Dendritic cell treated with granulocyte-macrophage colony-stimulating factor and Interleukin-4, amounts not matched to agents 40 ng/mL and 50 ng/mL, for 4 days (primary cell): ENCODE results near the gene LRRTM4.
"Not testable (repeated sequence)": the region's sequence is repeated elsewhere in the genome, so short reads cannot be mapped to it uniquely, and the experiment has no call there.

Experiments
- H3K27ac Mint-ChIP-seq: one replicate; pipeline ENCODE4 v1.8.0; 2022; ENCODE audit warnings: mild to moderate bottlenecking, mixed read lengths
- H3K27me3 Mint-ChIP-seq: one replicate; pipeline ENCODE4 v1.8.0; 2022; ENCODE audit warnings: mild to moderate bottlenecking, mixed read lengths
- H3K36me3 Mint-ChIP-seq: one replicate; pipeline ENCODE4 v1.8.0; 2022; ENCODE audit warnings: low read depth, mixed read lengths
- H3K4me1 Mint-ChIP-seq: one replicate; pipeline ENCODE4 v1.8.0; 2022; ENCODE audit warnings: low read depth, mixed read lengths
- H3K4me3 Mint-ChIP-seq: one replicate; pipeline ENCODE4 v1.8.0; 2022; ENCODE audit warnings: mild to moderate bottlenecking, moderate library complexity, mixed read lengths
- H3K9me3 Mint-ChIP-seq: one replicate; pipeline ENCODE4 v1.8.0; 2022; ENCODE audit warnings: mixed read lengths
- intact Hi-C: fragments of 100-400 bp; cut with micrococcal nuclease; formaldehyde crosslinking; loops from one replicate; pipeline ENCODE4 v1.15.0; 2022

Gene LRRTM4

DNA sequence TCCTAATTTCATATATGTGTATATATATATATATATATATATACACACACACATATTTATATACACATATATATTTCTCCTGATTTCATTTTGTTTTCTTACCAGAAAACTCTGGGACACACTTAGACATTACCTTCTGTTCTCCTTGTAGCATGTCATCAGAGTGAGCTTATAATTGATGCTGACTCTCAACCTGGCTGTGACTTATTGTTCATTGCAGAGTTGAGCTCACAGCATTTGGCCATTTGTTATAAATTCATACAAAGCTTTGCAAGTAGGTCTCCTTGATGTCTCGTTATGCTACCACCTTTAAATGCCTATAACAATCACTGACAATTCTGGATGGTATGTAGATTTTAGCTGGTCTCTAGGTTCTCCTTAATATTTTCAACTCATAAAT lies 314.8 kb downstream of the LRRTM4 start:
- Mint-ChIP-seq H3K27ac (no peak overlapping the region), H3K36me3 (no peaks in the 10 kb centered on the region), H3K9me3 (no peaks in the 10 kb centered on the region), H3K27me3 (no peaks in the 10 kb centered on the region), H3K4me1 (no peaks in the 10 kb centered on the region), H3K4me3 (no peak overlapping the region)
- intact Hi-C loops, result no loop called here

DNA sequence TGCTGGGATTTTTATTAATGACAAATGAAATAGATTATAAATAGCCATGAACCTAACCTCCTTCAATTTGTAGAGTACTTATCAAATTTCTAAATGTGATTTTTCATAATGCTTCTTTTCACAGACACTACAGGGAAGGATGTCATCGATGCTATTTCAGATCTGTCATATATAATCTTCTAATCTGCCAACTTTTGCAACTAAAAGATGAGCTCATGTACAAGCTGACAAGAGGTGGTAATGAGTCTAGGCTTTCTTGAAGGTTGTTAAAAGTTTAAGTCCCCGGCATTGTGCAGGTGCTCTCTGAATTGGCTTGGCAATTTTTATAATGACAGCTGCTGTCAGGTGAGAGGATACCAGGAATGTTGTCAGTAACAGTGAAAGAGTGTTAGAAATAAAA lies 320.4 kb downstream of the LRRTM4 start:
- Mint-ChIP-seq H3K27me3 (no peaks in the 10 kb centered on the region), H3K9me3 (no peaks in the 10 kb centered on the region), H3K4me3 (no peak overlapping the region), H3K4me1 (no peaks in the 10 kb centered on the region), H3K27ac (no peak overlapping the region), H3K36me3 (no peaks in the 10 kb centered on the region)
- intact Hi-C loops, result no loop called here

DNA sequence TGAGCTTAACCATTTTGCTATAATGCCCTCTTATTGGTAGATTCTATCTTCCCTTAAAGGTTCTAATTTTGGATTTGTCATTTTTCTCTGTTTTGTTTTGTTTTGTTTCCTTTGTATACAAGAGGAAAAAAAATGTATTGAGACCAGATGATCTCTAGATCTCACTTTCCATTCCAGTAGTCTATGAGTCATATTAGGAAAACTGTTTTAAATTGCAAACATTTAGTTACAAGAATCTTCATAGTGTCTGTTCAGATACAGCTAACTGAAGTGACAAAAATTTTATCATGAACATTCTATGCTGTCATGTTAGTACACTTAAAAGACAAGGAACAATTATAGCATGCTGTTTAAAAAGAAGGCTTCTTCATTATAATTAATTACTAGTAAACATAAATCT lies 322.8 kb downstream of the LRRTM4 start:
- Mint-ChIP-seq H3K9me3 (no peaks in the 10 kb centered on the region), H3K27me3 (no peaks in the 10 kb centered on the region), H3K27ac (no peak overlapping the region), H3K4me1 (no peaks in the 10 kb centered on the region), H3K36me3 (no peaks in the 10 kb centered on the region), H3K4me3 (no peak overlapping the region)
- intact Hi-C loops, result no loop called here

DNA sequence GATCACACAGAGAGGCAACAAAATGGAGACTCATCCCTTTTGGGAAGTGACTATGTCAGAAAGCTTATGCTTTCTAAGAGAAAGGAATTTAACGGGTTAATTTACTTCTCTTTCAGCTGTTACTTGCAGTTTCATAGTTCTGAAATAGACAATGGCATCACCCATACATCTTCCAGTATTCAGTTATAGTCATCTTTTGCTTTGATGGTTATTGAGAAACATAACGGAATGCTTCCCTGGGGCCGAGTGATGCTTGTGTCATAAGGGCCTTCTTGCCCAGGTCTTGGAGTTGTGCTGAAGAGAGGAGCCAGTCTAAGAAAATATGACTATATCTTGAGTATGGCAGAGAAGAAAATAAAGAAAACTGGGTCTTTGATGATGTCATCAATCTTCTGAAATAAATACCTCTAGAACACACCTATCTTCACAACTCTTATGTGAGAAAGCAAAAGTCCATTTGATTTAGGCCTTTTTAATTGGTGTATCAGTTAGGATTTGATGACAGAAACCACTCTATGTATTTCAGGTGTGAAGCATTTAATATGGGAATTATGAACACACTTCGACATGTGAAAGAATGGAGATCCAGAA lies 328.2 kb downstream of the LRRTM4 start:
- Mint-ChIP-seq H3K4me3 (no peak overlapping the region), H3K36me3 (no peaks in the 10 kb centered on the region), H3K4me1 (no peaks in the 10 kb centered on the region), H3K27me3 (no peaks in the 10 kb centered on the region), H3K27ac (no peak overlapping the region), H3K9me3 (no peaks in the 10 kb centered on the region)
- intact Hi-C loops, result no loop called here

DNA sequence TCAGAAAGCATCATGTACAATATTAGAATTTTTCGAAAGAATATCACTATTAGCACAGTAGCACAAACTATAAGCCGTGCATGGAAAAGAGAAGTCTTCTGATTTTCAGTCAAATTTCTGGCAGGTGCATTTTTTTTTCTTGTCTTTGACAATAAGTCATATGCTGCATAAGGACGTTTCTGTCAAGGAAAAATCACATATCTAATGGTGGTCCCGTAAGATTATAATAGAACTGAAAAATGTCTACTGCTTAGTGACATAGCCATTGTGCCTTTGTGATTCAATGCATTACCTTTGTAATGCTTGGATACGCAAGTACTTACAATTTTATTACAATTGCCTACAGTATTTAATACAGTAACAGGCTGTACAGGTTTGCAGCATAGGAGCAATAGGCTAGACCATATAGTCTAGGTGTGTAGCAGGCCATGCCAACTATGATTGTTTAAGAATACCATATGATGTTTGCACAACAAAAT lies 329.3 kb downstream of the LRRTM4 start:
- no peak overlapping the region for H3K4me3 Mint-ChIP-seq
- intact Hi-C loops, result no loop called here
- H3K4me1 Mint-ChIP-seq, result no peaks in the 10 kb centered on the region
- H3K9me3 Mint-ChIP-seq, result no peaks in the 10 kb centered on the region
- H3K27ac Mint-ChIP-seq, result no peak overlapping the region
- no peaks in the 10 kb centered on the region for H3K36me3 Mint-ChIP-seq
- no peaks in the 10 kb centered on the region for H3K27me3 Mint-ChIP-seq

DNA sequence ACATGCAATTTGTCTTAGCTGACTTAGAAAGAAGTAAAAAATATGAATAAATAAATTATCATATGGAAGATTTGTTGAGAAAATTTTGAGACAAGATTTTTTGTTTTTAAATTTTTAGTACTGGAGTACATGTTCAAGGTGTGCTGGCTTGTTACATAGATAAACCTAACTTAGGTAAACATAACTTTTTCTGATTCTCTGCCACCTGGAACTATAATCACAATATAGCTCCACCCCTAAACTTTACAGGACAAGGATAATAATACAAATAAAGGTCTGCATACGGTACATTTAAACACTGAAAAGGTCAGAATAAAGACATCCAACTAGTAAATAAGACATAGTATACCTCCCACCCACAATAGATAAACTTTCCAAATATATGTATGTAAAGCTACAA lies 330.5 kb downstream of the LRRTM4 start:
- no peaks in the 10 kb centered on the region for H3K27me3 Mint-ChIP-seq
- no peak overlapping the region for H3K27ac Mint-ChIP-seq
- H3K9me3 Mint-ChIP-seq, result no peaks in the 10 kb centered on the region
- H3K4me1 Mint-ChIP-seq, result no peaks in the 10 kb centered on the region
- H3K36me3 Mint-ChIP-seq, result no peaks in the 10 kb centered on the region
- intact Hi-C loops, result no loop called here
- no peak overlapping the region for H3K4me3 Mint-ChIP-seq

DNA sequence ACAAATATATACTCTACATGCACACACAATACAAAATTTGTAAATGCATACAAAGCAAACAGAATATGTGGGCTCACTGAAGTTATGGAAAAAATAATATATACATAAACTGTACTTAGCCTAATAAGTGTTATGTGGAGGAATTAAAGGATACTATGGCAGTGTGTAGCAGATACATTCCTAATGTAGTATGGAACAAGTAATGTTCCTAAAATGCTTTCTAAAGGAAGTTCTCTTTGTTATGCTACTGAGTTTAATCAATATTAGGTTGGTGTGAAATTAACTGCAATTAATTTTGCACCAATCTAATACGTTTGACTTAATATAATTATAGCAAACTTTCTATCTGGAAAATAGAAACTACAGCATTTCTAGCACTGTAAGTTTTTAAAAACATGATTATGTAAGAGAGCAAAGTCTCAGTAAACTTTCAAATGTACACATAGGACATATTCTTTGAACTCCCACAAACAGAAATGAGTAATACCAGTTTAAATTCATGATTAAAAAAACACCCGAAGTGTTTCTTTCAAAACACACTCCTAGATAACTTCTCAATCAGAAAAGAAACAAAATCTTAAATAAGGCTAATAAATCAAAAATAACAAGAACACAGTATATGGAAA lies 331.3 kb downstream of the LRRTM4 start:
- H3K27me3 Mint-ChIP-seq, result no peaks in the 10 kb centered on the region
- H3K27ac Mint-ChIP-seq, result no peak overlapping the region
- no peak overlapping the region for H3K4me3 Mint-ChIP-seq
- no peaks in the 10 kb centered on the region for H3K36me3 Mint-ChIP-seq
- no peaks in the 10 kb centered on the region for H3K4me1 Mint-ChIP-seq
- H3K9me3 Mint-ChIP-seq, result no peaks in the 10 kb centered on the region
- intact Hi-C loops, result no loop called here

DNA sequence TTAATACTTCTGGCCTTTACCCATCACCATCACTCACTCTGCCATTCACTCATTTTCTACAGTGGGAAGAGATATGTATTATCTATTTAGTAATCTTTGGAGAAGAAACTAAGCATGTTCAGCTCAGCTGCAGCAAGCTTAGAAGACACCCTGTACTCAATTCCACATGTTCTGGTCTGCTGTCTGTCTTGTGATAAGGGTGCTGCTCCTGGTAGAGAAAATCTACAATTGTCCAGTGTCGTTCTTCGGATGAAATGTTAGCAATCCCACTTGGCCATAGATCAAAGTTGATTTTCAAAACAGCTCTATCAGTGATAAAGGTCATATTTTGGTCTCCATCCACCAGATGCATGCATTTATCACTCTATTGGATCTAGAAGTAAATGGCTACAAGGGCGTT lies 337.1 kb downstream of the LRRTM4 start:
- H3K4me1 Mint-ChIP-seq, result no peaks in the 10 kb centered on the region
- H3K9me3 Mint-ChIP-seq, result peaks cover 19% of the 10 kb centered on the region
- intact Hi-C loops, result no loop called here
- no peaks in the 10 kb centered on the region for H3K36me3 Mint-ChIP-seq
- H3K27ac Mint-ChIP-seq, result no peak overlapping the region
- no peak overlapping the region for H3K4me3 Mint-ChIP-seq
- no peaks in the 10 kb centered on the region for H3K27me3 Mint-ChIP-seq

DNA sequence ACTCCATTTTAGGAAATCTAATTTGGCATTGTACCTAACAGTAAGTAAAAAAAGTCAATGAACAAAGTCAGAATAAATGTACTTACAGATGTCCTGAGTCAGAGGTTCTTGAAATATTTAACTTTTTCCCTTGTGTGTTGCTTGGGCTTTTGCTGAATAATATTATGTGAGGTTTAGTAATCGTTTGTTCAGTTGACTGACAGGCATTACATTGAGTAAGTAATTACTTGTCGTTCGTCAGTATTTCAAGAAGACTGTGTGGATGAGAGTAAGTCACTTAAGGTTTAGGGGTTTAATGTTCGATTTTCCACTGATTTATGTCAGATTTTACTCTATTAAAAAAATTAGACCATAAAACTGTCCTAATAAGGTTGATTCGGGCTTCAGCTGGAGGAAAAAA lies 342.9 kb downstream of the LRRTM4 start:
- Mint-ChIP-seq H3K4me3 (no peak overlapping the region), H3K27ac (no peak overlapping the region), H3K36me3 (no peaks in the 10 kb centered on the region), H3K4me1 (no peaks in the 10 kb centered on the region), H3K9me3 (peaks cover 19% of the 10 kb centered on the region), H3K27me3 (no peaks in the 10 kb centered on the region)
- intact Hi-C loops, result no loop called here

DNA sequence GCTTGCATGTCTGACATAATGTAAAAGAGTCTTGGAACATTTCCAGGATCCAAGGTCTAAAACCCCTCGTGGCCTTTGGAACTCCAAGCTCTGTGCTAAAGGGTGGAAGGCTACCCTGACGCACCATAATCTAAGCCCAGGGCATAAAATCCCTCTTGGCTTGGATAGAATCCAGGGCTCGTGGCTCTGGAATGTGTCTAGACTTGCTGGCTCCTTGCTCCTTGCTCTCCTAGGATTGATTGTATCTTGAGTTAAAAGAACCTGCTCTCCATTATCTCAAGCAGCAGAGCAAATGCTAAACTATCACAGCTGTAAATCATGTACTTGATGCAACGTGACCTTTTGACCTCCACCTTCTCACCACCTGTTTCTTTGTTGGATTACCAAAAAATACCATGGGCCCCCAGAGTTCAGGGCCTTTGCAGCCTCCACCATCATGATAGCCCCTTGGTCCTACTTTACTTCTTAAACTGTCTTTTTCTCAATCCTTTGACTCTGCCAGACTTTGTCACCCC lies 346.9 kb downstream of the LRRTM4 start:
- intact Hi-C loops, H3K9me3 Mint-ChIP-seq, H3K27ac Mint-ChIP-seq, H3K4me1 Mint-ChIP-seq, H3K36me3 Mint-ChIP-seq, H3K4me3 Mint-ChIP-seq, H3K27me3 Mint-ChIP-seq: not testable (repeated sequence)

DNA sequence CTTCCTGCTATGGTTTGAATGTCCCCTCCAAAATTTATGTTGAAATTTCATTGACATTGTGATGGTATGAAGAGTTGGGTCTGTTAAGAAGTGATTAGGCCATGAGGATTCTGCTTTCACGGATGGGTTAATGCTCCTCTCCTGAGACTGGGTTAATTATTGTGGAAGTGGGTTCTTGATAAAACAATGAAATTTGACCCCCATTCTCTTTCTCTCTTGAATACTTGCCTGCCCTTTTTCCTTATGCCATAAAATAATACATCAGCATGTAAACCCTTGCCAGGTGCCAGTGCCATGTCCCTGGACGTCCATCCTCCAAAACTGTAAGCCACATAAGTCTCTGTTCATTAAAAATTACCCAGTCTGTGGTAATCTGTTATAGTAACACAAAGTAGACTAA lies 352.8 kb downstream of the LRRTM4 start:
- H3K27ac Mint-ChIP-seq, result no peak overlapping the region
- H3K27me3 Mint-ChIP-seq, result no peaks in the 10 kb centered on the region
- H3K4me1 Mint-ChIP-seq, result no peaks in the 10 kb centered on the region
- intact Hi-C loops, result no loop called here
- H3K36me3 Mint-ChIP-seq, result no peaks in the 10 kb centered on the region
- H3K4me3 Mint-ChIP-seq, result no peak overlapping the region
- peaks cover 8% of the 10 kb centered on the region for H3K9me3 Mint-ChIP-seq

DNA sequence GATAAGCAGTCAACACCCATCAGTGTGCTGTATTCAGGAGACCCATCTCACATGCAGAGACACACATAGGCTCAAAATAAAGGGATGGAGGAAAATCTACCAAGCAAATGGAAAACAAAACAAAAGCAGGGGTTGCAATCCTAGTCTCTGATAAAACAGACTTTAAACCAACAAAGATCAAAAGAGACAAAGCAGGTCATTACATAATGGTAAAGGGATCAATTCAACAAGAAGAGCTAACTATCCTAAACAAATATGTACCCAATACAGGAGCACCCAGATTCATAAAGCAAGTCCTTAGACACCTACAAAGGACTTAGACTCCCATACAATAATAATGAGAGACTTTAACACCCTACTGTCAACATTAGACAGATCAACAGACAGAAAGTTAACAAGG lies 358.2 kb downstream of the LRRTM4 start:
- H3K27ac Mint-ChIP-seq, intact Hi-C loops, H3K4me1 Mint-ChIP-seq, H3K27me3 Mint-ChIP-seq, H3K36me3 Mint-ChIP-seq, H3K4me3 Mint-ChIP-seq: not testable (repeated sequence)
- H3K9me3 Mint-ChIP-seq, result peaks cover 27% of the 10 kb centered on the region

DNA sequence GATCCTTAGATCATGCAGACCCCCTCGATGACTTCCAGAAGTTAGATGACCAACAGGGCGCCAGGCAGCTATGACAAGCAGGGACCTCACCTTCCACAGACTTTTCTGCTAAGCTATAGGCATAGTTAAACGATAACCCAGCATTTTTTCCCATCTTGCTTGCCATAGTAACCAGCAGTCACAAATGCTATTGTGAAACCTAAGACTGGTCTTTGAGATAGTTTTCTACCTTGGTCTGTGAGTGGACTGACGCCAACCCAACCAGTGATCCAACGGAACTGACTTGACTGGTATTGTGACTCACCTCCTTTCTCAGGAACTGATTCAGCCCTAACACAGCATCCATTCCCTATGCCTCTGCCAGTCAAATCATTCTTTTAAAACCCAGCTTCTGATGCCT lies 361.2 kb downstream of the LRRTM4 start:
- H3K4me3 Mint-ChIP-seq, result no peak overlapping the region

DNA sequence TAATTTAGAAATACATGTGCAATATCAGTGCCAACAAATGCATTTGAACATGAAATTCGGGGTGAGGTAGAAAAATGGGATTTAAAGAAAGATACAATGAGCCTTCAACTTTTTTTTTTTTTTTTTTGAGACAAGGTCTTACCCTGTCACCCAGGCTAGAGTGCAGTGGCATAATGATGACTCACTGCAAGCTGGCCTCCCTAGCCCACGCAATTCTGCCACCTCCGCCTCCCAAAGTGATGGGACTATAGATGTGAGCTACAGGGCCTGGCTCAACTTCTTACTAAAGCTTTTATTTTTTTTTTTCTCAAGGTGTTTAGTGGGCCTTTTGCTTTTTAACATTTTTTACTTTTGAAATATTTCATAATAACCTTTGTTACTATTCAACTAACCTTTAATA lies 365.6 kb downstream of the LRRTM4 start:
- Mint-ChIP-seq H3K9me3 (no peaks in the 10 kb centered on the region), H3K4me3 (no peak overlapping the region), H3K27ac (no peak overlapping the region), H3K27me3 (no peaks in the 10 kb centered on the region), H3K4me1 (no peaks in the 10 kb centered on the region), H3K36me3 (no peaks in the 10 kb centered on the region)
- intact Hi-C loops, result no loop called here

More for the DNA sequence above, 361.2 kb downstream of the LRRTM4 start:
- Mint-ChIP-seq H3K27ac (no peak overlapping the region), H3K27me3 (no peaks in the 10 kb centered on the region), H3K4me1 (no peaks in the 10 kb centered on the region), H3K9me3 (peaks cover 27% of the 10 kb centered on the region), H3K36me3 (no peaks in the 10 kb centered on the region)
- intact Hi-C loops, result no loop called here

DNA sequence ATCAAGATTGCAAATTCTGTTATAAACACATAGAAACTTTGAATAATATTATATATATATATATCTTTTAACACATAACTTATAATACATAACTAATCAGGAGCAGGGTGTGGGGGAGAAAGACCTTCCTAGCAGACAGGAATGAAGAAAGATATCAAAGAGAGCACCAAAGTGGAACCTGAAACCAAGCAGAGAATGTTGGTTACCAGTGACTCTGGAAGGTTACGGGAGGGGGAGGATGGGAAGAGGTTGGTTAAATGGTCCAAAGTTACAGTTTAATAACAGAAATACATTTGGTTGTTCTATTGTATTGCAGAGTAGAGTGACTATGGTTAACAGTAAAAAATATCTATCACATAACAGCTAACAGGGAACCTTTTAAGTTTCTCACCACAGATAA lies 366.7 kb downstream of the LRRTM4 start:
- Mint-ChIP-seq H3K9me3 (peaks cover 7% of the 10 kb centered on the region), H3K27me3 (no peaks in the 10 kb centered on the region), H3K27ac (no peak overlapping the region), H3K36me3 (no peaks in the 10 kb centered on the region), H3K4me1 (no peaks in the 10 kb centered on the region), H3K4me3 (no peak overlapping the region)
- intact Hi-C loops, result no loop called here
